Skeletal muscle satellite cell (primary cell): Measurements from ENCODE around the gene PPAT. TPM values are rescaled to one million over a fixed set of nuclear protein-coding genes. Genes with fewer than 3 reads are reported as not detected.
"Not testable (repeated sequence)": the region's sequence is repeated elsewhere in the genome, so short reads cannot be mapped to it uniquely, and the experiment has no call there.

ENCODE experiments used
- H3K27me3 ChIP-seq: 2 replicates; pipeline ENCODE4 v1.7.0; 2013; ENCODE audit warnings: low read length; ENCODE audit not compliant: control insufficient read depth, insufficient read depth
- H3K36me3 ChIP-seq: 2 replicates; pipeline ENCODE4 v1.7.0; 2013; ENCODE audit warnings: mild to moderate bottlenecking, control low read depth, low read length; ENCODE audit not compliant: insufficient read depth
- H3K4me1 ChIP-seq: 2 replicates; pipeline ENCODE4 v1.7.0; 2013; ENCODE audit warnings: low read length; ENCODE audit not compliant: control insufficient read depth, insufficient read depth
- H3K4me2 ChIP-seq: 2 replicates; pipeline ENCODE4 v1.7.0; 2013; ENCODE audit warnings: mild to moderate bottlenecking, low read length
- H3K4me3 ChIP-seq: 2 replicates; pipeline ENCODE4 v1.7.0; 2013; ENCODE audit warnings: low read length
- H3K9ac ChIP-seq: 2 replicates; pipeline ENCODE4 v1.7.0; 2013; ENCODE audit warnings: mild to moderate bottlenecking, low read depth, low read length, moderate library complexity
- H3K9me3 ChIP-seq: replicated peaks from 2 replicates; pipeline ENCODE4 v1.7.0; 2013; ENCODE audit warnings: mild to moderate bottlenecking, control low read depth, low read length
- total RNA-seq: library from RNA; depleted of rRNA; stranded (reverse); fragments of >200 nt; gene quantifications from 2 replicates; pipeline ENCODE4 v1.2.3, GENCODE V29; 2012; rRNA removed

The PPAT gene
- total RNA-seq, result 29.4 and 29.5 TPM in 2 replicates

DNA sequence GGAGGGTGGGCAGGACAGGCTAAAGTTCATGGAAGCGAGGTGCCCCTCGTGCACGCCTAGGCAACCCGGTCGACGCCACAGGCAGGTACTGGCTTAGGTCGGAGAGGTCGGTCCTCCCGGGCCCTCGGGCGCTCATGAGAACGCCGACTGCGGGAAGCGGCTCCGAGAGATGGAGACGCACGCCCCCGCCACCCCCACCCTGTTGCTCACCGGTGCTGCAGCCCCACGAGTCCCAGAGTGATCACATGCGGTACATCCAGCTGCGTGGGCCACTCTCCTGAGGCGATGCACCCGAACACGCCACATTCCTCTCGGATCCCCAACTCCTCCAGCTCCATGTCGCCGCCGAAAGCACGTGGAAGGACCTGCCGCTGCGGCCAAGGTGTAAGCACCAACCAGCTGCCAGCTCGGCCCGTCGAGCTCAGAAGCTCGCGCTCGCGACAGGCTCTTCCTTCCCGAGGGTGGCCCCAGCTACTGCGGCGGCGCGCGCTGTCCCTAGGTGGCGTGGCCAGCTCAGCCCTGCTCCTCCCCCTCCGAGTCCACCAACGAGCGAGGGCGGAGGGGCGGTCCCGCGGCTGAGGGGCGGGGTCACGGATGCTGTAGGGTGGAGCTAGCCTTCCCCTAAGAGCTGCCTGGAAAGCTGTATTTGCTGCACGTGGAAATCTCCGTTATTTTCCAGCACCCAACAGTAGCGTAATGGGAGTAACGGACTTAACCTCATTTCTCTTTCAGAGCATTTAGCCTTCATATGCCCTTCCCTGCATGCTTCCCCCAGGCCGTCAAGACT is at the start of gene PPAT:
Gene PPAT, minus strand, starts transcription at position 476 of the 787 bp plus-strand sequence. Its CDS starts 138 bp downstream, at position 338.
- Histone ChIP-seq H3K9ac (peak within 1 kb of the TSS; percentile 89), H3K4me1 (peaks cover 11% of the 10 kb centered on the region), H3K36me3 (peaks cover 3% of the 10 kb centered on the region), H3K9me3 (no peaks in the 10 kb centered on the region), H3K27me3 (no peaks in the 10 kb centered on the region), H3K4me3 (peak within 1 kb of the TSS; percentile 85), H3K4me2 (peak within 1 kb of the TSS; percentile 99)

- Histone ChIP-seq H3K4me1 (no peaks in the 10 kb centered on the region), H3K36me3 (peaks cover 61% of the 10 kb centered on the region), H3K4me2 (no peak overlapping the region), H3K9me3 (no peaks in the 10 kb centered on the region), H3K4me3 (no peak overlapping the region), H3K27me3 (no peaks in the 10 kb centered on the region), H3K9ac (no peak overlapping the region)
These were observed 45.3 kb upstream of the PPAT start for GRCh38 chr4:56480691-56481090.

GRCh38 chr4:56477192-56477702 is 41.8 kb upstream of the PPAT start:
- no peaks in the 10 kb centered on the region for H3K27me3 ChIP-seq
- no peaks in the 10 kb centered on the region for H3K4me1 ChIP-seq
- no peak overlapping the region for H3K4me2 ChIP-seq
- no peak overlapping the region for H3K9ac ChIP-seq
- H3K36me3 ChIP-seq, result peaks cover 75% of the 10 kb centered on the region
- H3K9me3 ChIP-seq, result no peaks in the 10 kb centered on the region
- no peak overlapping the region for H3K4me3 ChIP-seq

GRCh38 chr4:56475917-56476316 is 40.5 kb upstream of the PPAT start:
- Histone ChIP-seq H3K9me3 (no peaks in the 10 kb centered on the region), H3K4me3 (no peak overlapping the region), H3K4me2 (no peak overlapping the region), H3K36me3 (peaks cover 82% of the 10 kb centered on the region), H3K27me3 (no peaks in the 10 kb centered on the region), H3K4me1 (no peaks in the 10 kb centered on the region), H3K9ac (no peak overlapping the region)

DNA sequence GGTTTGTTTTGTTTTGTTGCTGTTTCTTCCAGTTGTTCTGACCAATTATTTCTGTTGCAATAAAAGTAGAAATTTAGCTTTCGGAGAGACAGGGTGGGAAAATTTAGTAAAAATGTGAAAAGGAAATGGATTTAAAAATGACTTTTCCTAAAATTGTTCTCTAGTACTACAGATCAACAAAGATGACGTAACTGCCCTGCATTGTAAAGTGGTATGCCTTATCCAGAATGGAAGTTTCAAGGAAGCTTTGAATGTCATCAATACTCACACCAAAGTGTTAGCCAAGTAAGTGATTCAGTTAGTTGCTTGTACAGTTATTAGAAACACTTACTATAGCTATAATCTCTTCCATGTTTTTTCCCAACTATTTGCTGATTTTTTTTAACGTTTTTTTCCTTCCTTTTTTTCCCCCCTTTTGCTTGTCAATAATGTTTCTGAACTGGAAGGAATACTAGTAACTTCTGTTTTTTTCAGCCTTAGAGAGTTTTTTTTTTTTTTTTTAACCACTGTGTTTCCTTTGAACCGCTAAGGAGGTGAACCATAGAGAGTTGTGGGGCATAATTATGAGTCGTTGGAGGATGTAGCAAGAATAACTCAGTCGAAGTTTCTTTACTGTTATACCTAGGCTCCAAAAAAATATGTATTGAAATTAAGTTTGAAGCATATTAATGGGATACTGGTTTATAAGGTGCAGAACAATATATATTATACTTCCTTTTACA is 34.2 kb upstream of the PPAT start:
- Histone ChIP-seq H3K9me3 (no peaks in the 10 kb centered on the region), H3K36me3 (peaks cover 34% of the 10 kb centered on the region), H3K4me3 (no peak overlapping the region), H3K4me1 (peaks cover 22% of the 10 kb centered on the region), H3K9ac (no peak overlapping the region), H3K4me2 (peak overlapping the region; percentile 88), H3K27me3 (no peaks in the 10 kb centered on the region)

GRCh38 chr4:56468097-56468422 is 32.6 kb upstream of the PPAT start:
- Histone ChIP-seq H3K27me3 (no peaks in the 10 kb centered on the region), H3K4me3 (peak overlapping the region; percentile 81), H3K9ac (peak overlapping the region; percentile 94), H3K9me3 (no peaks in the 10 kb centered on the region), H3K36me3 (peaks cover 25% of the 10 kb centered on the region), H3K4me2 (peak overlapping the region; percentile 88), H3K4me1 (peaks cover 22% of the 10 kb centered on the region)

- Histone ChIP-seq H3K9me3 (no peaks in the 10 kb centered on the region), H3K36me3 (peaks cover 20% of the 10 kb centered on the region)
These were observed 32.1 kb upstream of the PPAT start, which contains the start of gene SRP72 for GRCh38 chr4:56467284-56468096. TSS of gene SRP72 (plus strand) at chr4:56467617. CDS start at chr4:56467636, 19 bp downstream.

DNA sequence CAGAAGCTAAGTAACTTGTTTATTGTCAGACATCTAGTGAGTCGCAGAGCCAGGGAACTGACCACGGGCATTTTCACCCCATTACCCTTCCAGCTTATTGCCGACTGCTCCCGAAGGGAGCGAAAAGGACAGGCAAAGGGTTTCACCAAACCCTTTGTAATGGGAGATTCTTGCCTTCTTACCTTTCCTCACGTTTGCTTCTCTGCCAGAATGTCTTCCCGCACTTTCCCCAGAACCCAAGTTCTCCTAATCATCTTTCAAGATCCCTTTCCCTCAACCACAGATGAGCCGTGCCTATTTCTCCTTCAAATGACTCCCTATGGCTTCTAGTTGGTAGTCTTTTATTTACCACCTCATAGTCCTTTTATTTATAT is 31.5 kb upstream of the PPAT start:
- Histone ChIP-seq H3K4me3 (peak overlapping the region; percentile 81), H3K27me3 (no peaks in the 10 kb centered on the region), H3K36me3 (peaks cover 21% of the 10 kb centered on the region), H3K4me2 (peak overlapping the region; percentile 88), H3K9ac (peak overlapping the region; percentile 94), H3K4me1 (peaks cover 22% of the 10 kb centered on the region), H3K9me3 (no peaks in the 10 kb centered on the region)

More at GRCh38 chr4:56467284-56468096, 32.1 kb upstream of the PPAT start, which contains the start of gene SRP72:
- peaks cover 22% of the 10 kb centered on the region for H3K4me1 ChIP-seq
- H3K4me3 ChIP-seq, result peak within 1 kb of the TSS; percentile 81
- no peaks in the 10 kb centered on the region for H3K27me3 ChIP-seq
- peak within 1 kb of the TSS; percentile 88 for H3K4me2 ChIP-seq
- peak within 1 kb of the TSS; percentile 94 for H3K9ac ChIP-seq

GRCh38 chr4:56466296-56466761 is 30.9 kb upstream of the PPAT start:
- H3K9me3 ChIP-seq, H3K27me3 ChIP-seq: not testable (repeated sequence)
- Histone ChIP-seq H3K9ac (peak overlapping the region; percentile 94), H3K4me1 (peaks cover 22% of the 10 kb centered on the region), H3K4me3 (peak overlapping the region; percentile 81), H3K4me2 (peak overlapping the region; percentile 88), H3K36me3 (peaks cover 22% of the 10 kb centered on the region)

DNA sequence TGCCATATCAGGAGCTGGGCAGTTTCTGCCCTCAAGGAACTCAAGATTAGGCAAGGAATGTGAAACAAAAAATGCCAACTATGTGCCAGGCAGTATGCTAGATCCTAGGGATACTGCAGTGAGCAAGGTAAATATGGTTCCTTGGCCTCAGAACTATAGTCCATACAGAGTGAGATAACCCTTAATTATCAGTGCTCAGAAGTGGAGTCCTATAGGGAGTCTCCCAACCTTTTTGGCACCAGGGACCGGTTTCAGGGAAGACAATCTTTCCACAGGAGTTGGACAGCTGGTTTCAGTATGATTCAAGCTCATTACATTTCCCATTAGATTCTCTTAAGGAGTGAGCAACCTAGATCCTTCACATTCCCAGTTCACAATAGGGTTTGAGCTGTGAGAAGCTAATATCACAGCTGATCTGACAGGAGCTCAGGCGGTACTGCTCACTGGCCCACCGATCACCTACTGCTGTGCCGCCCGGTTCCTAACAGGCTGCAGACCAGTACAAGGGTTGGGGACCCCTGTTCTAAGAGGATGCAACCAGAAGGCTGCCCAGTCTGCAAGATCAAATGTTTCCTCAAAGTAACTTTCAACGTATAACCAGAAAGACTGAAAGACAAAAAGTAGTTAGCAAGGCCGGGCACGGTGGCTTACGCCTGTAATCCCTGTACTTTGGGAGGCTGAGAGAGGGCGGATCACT is 30.3 kb upstream of the PPAT start:
- H3K4me1 ChIP-seq, result peaks cover 22% of the 10 kb centered on the region
- peak overlapping the region; percentile 88 for H3K4me2 ChIP-seq
- H3K9me3 ChIP-seq, result no peaks in the 10 kb centered on the region
- H3K4me3 ChIP-seq, result peak overlapping the region; percentile 81
- no peaks in the 10 kb centered on the region for H3K27me3 ChIP-seq
- H3K36me3 ChIP-seq, result peaks cover 20% of the 10 kb centered on the region
- peak overlapping the region; percentile 94 for H3K9ac ChIP-seq
